ENCODE results near the gene HNRNPK. TPM values are rescaled to one million over a fixed set of nuclear protein-coding genes. Genes with fewer than 3 reads are reported as not detected.

The HNRNPK gene
- total and polyA plus RNA-seq, 2 of the 13 experiments (the other 11 are each of a cell fraction or from before 2014, with no cell fraction given), result 321 to 712 TPM

- TF ChIP-seq, protein P1, sequence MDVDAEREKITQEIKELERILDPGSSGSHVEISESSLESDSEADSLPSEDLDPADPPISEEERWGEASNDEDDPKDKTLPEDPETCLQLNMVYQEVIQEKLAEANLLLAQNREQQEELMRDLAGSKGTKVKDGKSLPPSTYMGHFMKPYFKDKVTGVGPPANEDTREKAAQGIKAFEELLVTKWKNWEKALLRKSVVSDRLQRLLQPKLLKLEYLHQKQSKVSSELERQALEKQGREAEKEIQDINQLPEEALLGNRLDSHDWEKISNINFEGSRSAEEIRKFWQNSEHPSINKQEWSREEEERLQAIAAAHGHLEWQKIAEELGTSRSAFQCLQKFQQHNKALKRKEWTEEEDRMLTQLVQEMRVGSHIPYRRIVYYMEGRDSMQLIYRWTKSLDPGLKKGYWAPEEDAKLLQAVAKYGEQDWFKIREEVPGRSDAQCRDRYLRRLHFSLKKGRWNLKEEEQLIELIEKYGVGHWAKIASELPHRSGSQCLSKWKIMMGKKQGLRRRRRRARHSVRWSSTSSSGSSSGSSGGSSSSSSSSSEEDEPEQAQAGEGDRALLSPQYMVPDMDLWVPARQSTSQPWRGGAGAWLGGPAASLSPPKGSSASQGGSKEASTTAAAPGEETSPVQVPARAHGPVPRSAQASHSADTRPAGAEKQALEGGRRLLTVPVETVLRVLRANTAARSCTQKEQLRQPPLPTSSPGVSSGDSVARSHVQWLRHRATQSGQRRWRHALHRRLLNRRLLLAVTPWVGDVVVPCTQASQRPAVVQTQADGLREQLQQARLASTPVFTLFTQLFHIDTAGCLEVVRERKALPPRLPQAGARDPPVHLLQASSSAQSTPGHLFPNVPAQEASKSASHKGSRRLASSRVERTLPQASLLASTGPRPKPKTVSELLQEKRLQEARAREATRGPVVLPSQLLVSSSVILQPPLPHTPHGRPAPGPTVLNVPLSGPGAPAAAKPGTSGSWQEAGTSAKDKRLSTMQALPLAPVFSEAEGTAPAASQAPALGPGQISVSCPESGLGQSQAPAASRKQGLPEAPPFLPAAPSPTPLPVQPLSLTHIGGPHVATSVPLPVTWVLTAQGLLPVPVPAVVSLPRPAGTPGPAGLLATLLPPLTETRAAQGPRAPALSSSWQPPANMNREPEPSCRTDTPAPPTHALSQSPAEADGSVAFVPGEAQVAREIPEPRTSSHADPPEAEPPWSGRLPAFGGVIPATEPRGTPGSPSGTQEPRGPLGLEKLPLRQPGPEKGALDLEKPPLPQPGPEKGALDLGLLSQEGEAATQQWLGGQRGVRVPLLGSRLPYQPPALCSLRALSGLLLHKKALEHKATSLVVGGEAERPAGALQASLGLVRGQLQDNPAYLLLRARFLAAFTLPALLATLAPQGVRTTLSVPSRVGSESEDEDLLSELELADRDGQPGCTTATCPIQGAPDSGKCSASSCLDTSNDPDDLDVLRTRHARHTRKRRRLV (CRISPR knock-in tag; IDR thresholded peaks at IDR 0.05), result peak; percentile 37
- TF ChIP-seq KAT8 (CRISPR knock-in tag; IDR thresholded peaks at IDR 0.05) (peak; percentile 14), PTBP1 (IDR thresholded peaks at IDR 0.05; ENCODE audit: low read depth, low read length, poor library complexity, severe bottlenecking) (no peak), MTF2 (CRISPR knock-in tag; IDR thresholded peaks at IDR 0.05; ENCODE audit: borderline replicate concordance) (peak; percentile 90; the same call in 1 of the 2 replicates), POLR2A (IDR thresholded peaks at IDR 0.05; ENCODE audit: insufficient read depth in 1 of 2, low read depth in 2 of 2, low read length in 2 of 2) (peak; percentile 89 to 97), ZNF772 (CRISPR knock-in tag; IDR thresholded peaks at IDR 0.05) (no peak), DBP (CRISPR knock-in tag; IDR thresholded peaks at IDR 0.05; ENCODE audit: not compliant biosample characterization) (peak; percentile 32), KLF15 (CRISPR knock-in tag; IDR thresholded peaks at IDR 0.05; ENCODE audit: borderline replicate concordance) (peak; percentile 47; the same call in 1 of the 2 replicates), ESRRA (CRISPR knock-in tag; IDR thresholded peaks at IDR 0.05; ENCODE audit: low read depth) (peak; percentile 68), TCF12 (IDR thresholded peaks at IDR 0.05) (no peak), TCF12 (CRISPR knock-in tag; IDR thresholded peaks at IDR 0.05) (peak; percentile 83; the same call in 1 of the 2 replicates), ZMYM4 (CRISPR knock-in tag; IDR thresholded peaks at IDR 0.05) (peak; percentile 80), KDM5A (IDR thresholded peaks at IDR 0.05; ENCODE audit: borderline replicate concordance, low read length) (peak; percentile 83; the same call in 1 of the 2 replicates), KDM4B (CRISPR knock-in tag; IDR thresholded peaks at IDR 0.05) (no peak), ZNF205 (CRISPR knock-in tag; IDR thresholded peaks at IDR 0.05) (peak; percentile 15; the same call in 1 of the 2 replicates), CENPT (CRISPR knock-in tag; IDR thresholded peaks at IDR 0.05; ENCODE audit: low read depth) (0 out of 2 replicates have a peak, but pooled peaks have one; percentile 47), ZNF451 (CRISPR knock-in tag; IDR thresholded peaks at IDR 0.05) (0 out of 2 replicates have a peak, but pooled peaks have one; percentile 17), ATRX (CRISPR knock-in tag; IDR thresholded peaks at IDR 0.05; ENCODE audit: borderline replicate concordance) (no peak), ZEB1 (IDR thresholded peaks at IDR 0.05; ENCODE audit: insufficient replicate concordance, low read depth) (peak; percentile 60), ZNF232 (CRISPR knock-in tag; IDR thresholded peaks at IDR 0.05; ENCODE audit: borderline replicate concordance) (peak; percentile 75; the same call in 1 of the 2 replicates), RXRA (CRISPR knock-in tag; IDR thresholded peaks at IDR 0.05) (peak; percentile 46; the same call in 1 of the 2 replicates)
- TF ChIP-seq, protein P2, sequence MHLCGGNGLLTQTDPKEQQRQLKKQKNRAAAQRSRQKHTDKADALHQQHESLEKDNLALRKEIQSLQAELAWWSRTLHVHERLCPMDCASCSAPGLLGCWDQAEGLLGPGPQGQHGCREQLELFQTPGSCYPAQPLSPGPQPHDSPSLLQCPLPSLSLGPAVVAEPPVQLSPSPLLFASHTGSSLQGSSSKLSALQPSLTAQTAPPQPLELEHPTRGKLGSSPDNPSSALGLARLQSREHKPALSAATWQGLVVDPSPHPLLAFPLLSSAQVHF (CRISPR knock-in tag; IDR thresholded peaks at IDR 0.05), result peak; percentile 86
- TF ChIP-seq, protein P3, sequence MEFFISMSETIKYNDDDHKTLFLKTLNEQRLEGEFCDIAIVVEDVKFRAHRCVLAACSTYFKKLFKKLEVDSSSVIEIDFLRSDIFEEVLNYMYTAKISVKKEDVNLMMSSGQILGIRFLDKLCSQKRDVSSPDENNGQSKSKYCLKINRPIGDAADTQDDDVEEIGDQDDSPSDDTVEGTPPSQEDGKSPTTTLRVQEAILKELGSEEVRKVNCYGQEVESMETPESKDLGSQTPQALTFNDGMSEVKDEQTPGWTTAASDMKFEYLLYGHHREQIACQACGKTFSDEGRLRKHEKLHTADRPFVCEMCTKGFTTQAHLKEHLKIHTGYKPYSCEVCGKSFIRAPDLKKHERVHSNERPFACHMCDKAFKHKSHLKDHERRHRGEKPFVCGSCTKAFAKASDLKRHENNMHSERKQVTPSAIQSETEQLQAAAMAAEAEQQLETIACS (CRISPR knock-in tag; IDR thresholded peaks at IDR 0.05), result peak; percentile 85
Observed at GRCh38 chr9:83980395-83981125, 545 bp upstream of the HNRNPK start, which contains the start of gene RMI1 (continued).

Data from HepG2 (cell line).